ENCODE data around the gene CDC42BPG.

Gene CDC42BPG

DNA sequence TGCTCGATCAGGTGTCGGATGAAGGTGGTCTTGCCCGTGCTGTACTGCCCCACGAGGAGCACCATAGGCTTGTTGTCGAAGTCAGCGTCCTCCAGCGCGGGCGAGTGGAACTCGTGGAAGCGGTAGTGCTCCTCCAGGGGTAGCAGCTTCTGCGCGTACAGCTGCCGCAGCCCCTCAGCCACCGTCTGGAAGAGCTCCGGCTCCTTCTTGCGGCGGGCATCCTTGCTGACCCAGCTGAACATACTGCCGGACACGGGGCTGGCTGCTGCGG is 33.7 kb upstream of the CDC42BPG start:
- DNase-seq: no peak

DNA sequence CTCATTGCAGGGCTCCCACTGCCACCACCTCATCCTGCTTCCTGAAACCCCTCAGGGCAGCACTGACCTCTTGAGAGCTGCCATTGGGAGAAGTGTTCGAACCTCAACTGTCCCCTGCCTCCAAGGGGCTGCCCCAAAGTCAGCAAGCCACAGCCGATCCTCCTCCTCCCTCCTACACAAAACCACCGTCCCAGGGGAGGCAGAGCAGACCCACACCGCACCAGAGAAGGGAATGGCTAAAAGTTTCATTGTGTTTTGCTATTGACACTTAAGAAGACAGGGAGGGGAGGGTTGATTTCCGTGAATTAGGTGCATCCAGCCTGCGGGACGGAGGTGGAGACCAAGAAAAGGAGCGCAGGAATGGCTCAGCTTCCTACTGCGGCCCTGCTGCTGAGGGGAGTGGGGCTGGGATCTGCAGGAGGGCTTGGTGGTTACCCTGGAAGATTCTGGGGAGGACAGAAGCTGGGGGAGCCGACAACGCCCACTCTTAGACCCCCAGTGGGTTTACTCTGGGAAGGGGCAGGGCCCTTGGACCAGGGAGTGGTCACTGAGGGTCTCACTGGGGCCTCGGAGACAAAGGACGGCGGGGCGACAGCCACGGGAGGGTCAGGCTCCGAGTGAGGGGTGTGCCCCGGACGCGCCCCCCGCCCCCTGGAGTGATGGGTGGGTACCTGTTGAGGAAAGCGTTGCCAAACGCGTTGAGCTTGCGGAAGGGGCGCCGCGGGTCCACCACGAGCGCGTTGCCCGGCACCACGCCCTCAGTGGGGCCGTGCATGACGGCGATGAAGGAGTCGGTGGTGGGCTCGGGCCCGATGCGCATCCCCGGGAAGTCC is 33.2 kb upstream of the CDC42BPG start:
- no peak for DNase-seq

DNA sequence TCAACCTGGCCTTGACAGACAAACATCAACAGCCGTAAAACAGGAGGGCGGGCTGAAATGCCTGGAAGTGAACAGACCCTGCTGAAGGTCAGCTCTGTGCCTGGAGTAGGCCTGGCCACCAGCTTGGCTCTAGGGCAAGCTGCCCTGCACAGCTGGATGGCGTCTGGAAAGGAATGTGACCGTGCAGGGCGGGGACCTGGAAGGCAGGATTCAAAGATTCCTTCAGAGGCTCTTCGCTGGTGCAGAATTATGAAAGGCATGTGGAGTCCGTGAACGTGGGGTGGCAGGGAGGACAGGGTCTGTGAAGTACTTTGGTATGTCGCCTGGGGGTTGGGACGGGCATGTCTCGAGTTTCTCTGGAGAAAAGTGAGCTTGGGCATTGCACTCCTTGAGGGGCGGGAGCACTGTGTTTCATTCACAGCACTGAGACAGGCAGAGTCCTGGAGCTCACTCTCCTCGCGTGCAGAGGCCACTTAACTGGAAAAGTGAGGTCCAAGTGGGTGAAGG is 32.4 kb upstream of the CDC42BPG start:
- DNase-seq: no peak

DNA sequence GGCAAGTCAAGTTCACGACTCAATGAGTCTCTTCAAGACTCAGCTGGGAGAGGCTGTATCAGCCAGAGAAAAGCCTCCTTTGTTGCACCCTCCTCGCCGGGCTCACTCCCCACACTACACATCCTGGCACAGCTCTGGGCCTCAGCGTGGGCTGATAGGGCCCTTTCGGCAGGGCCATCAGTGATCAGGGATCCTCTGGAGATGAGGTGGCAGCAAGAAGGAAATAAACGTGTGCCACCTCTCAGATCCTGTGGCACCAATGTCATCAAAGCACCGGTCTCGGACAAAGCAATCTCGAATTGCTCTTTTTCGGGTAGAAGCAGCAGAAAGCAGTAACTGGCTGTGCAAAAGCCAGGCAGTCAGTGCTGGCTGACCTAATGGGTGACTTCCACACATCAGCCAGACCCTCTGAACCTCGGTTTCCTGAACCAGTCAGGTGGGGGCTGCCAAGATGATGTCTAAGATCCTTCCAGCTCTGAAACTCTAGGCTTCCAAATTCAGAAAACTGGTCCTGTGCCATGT is 31.8 kb upstream of the CDC42BPG start:
- DNase-seq: no peak

DNA sequence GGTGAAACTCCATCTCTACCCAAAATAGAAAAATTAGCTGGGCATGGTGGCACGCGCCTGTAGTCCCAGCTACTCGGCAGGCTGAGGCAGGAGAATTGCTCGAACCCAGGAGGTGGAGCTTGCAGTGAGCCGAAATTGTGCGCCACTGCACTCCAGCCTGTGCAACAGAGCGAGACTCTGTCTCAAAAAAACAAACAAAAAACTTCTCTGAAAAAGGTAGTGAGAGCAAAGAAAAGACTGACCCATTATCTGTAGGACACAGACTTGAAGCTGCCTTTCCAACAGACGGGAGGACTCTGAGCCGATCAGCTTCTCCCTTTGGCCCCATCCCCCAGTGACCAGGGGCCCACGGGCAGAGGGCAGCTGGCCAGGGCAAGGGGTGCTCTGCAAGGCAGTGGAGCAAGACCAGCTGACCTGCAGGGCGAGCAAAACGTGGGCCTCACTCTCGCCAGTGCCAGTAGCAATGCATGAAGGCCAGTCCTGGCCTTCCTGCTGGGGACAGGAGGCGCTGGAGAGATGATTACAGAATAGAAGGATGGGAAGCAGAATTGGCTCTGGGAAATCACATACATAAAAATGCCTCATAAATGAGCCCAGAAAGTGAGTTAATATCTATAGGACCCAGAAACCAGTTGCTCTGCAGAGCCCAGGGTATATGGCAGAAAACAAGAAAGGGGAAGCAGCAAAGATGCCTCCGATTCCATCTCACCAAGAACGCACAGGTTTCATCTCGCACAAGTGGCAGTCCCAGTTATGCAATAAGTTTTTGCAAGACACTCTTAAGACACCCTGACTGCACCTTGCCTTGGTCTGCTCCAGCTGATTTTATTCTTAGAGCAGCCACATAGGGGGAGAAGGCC is 31.1 kb upstream of the CDC42BPG start:
- DNase-seq: no peak

DNA sequence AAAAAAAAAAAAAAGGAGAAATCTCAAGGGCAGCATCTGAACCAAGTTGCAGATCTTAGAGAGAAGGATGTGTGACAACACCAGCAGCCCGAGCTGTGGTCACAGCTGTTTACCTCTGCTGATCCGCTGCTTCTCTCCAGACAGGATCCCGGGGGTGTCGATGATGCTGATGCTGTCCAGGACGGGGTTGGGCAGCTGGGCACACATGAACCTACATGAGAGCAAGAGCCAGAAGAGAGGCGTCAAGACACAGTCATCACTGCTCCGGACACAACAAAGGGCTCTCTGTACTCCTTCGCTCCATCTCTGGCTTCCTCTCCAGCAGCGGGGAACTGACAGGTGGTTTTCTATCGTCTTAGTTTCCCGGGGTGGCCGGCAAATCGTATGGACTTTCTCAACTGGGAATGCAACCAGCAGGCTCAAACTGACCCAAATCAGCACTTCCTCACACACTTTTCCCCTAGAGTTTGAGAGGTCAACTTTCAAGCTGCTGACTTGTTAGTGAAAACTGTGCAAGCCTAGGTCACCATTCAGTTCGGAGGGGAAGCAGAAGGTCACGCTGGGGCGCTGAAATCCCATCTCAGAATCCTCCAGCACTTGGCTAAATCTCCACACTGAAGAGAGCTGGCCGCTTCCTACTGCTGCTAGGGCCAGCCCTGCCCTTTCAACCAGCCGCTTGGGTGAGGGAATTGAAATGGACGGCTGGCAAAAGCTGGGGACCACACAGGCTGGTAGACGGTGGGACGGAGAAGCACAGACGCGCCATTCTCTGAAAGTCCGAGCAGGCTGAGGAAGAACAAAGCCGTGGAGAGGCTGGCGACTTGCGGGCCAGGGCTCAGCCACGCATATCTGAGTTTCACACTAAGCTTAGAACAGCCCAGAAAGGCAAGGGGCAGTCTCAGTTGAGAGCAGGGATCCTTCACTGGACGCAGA is 30.1 kb upstream of the CDC42BPG start:
- DNase-seq: no peak

DNA sequence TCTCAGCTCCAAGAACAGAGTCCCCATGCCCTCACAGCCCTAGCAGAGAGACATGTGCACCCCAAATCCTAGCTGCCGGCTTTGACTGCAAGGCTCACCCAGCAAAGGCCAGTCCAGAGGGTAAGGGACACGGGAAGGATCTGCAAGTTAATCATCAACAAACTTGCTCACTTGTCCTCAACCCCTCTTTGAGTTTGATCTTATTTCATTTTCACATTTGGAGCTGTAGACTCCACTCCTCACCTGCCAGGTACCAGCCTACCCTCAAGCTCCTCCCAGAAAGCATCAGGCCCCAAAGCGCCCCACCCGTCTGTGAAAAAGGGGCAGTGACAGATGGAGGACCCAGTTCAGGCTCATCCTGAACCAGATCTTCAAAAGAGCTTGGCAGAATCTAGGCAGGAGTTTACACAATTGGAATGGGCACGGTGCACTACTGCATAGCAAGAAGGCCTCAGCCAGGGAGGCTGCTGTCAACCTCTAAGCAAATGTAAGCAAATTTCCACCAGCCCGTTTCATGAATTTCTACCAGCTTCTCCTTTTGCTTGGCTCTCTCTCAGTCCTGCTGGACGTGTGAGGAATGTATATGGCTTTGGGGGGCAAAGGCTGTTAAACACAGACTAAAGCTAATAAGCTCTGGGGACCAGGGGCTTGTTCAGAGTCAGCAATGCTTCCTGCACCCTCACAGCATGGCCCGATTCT is 28.5 kb upstream of the CDC42BPG start:
- no peak for DNase-seq

DNA sequence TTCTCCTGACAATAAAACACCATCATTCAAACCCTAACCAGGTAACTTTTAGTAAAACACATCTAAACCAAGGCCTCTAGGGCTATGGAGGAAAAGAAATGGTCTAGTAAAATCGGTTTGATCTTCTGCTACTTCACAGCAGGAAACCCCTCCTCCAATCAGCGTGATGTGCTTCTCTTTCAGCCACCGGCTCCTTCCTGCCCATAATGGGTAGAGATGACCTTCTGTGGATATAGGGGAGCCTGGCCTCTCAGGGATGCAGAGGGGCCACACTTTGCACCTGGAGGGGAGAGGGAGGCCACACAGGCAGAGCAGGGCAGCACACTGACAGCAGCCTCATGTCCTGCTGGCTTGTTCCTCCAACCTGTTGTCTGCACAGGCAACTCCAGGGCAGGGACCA is 27.0 kb upstream of the CDC42BPG start:
- DNase-seq: no peak

DNA sequence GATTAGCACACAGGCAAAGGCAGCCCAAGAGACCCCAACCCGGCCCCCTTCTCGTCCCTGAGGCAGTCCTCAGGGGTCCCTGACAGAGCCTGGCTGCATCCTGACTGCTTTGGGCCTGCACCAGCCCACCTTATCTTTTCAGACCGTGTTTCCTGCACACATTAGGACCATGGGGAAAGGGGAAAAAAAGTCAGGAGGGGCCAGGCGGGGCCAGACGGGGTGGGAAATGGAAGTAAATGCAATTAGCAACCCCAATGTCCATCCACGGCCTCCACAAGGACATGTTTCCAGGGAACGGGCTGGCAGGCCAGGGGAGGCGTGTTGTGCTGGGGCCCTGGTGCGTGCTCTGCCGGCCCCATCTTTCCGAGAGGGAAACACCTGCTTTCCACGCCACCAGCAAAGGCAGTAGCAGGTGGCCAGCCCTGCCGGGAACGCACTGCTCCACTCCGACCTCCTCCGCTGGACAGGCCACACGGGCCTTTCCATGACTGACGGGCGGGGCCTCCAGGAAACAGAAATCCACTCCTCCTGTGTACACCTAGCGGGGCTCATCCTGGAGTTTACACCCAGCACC is 26.5 kb upstream of the CDC42BPG start:
- DNase-seq: no peak

DNA sequence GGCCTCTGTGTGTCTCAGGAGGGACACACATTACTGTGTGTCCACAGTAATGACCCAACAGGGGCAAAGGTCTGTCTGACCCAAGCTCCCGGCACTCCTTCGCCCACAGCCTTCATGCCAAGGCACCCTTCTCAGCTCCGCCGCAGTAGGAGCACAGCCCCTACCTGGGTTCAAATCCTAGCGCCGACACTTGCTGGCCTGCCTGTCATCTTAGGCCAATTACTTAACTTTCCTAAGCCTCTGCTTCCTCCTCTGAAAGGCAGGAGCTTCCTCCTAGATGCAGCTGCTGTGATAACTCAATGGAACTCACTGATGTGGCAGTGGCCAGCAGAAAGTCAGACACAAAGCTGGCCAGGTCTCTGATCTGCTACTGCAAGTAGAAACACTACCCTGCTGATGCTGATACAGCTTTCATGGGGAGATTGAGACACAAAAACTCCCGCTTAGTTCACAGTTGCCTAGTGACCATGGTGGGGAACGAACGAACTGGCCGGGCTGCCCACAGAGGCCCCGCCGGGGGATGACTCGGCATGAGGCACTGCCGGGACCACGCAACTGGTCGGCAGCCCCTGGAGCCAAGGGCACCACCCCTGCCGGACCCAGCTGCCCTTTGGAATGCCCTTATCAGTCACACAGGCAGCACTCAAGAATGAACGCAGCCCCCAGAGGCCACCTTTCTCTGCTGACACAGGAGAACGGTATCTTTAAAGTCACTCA is 25.9 kb upstream of the CDC42BPG start:
- DNase-seq: no peak

DNA sequence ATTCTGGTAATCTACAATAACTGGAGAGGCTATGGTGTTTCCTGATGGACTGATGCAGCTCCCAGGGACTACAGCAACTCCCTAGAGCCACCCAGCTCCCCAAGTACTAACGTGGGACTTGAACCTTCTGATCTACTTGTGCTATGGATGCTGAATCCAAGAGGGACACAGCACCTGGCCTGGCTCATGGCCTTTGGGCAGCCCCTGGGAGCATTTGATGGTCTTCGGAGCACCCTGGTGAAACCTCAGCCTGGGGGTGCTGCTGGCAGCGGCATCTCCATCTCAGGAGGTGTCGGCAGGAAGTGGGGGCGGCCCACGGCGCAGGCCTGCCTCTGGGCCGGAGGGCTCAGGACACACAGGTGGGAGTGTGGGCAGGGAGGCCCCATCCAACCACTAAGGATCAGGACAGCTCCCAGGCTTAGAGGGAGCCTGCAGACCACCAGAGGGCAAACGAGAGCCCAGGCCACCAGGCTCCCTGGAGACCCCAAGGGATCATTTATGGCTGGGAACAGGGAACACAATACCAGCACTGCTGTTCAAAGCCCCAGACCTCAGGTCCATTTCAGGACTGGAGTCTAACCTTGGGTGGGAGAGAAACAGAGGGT is 25.2 kb upstream of the CDC42BPG start:
- no peak for DNase-seq

DNA sequence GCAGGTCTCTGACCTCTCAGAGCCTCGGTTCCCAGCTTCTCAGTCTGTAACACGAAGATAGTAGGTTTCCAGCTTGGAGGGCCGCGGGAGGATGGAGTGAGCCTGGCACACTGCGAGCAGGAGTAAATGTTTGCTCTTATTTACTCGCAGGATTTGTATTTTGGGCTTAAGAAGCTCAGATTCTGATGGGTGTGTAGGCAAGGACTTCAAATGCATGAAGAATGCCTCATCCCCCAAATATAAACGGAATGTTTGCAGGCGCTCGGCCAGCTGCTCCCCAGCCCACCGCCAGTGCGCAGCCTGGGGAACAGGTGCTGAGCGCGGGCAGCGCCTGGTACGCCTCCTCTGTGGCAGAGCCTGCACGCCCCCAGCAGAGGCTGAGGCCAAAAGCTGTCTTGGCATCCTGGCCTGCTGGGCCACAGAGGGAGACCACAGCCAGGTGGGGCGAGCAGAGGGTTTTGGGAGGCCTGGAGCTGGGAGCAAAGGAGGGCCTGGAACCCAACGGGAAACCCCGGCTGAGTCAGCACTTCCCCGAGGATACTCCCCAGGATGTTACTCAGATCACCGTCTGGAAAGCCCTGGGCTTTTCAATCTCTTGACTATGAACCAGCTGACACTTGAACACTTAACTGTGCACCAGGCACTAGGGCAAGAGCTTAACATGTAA is 24.6 kb upstream of the CDC42BPG start:
- DNase-seq: no peak

DNA sequence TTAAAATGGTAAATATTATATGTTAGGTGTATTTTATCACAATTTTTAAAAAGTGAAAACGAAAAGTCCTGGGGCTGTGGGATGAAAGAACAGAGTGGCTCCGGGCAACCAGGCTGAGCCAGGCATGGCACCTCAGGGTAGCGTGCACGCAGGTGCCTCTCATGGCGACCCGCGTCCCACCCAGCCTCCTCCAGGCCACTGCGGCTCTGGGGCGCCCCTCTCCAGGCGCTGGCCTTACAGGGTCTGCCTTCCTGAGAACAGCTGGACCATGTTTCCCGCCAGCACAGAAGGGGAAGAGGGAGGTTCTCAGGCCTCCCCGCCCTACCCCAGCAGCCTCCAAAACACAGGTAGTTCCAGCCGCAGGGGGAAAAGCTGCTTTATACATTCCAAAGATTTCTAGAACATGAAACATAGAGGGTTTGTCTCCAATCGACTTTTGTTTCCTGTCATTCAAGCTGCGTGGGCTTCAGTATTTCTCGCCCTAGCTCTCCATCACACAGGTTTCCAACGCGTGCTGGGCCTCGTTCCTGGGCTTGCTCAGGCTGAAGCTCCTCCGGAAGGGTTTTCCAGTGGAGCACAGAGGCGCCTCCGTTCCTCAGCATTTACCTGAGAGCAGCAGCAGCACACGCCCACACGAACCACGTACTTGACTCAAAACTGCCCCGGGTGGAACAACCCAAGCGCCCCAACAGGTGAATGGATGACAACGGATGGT is 23.5 kb upstream of the CDC42BPG start:
- DNase-seq: no peak

DNA sequence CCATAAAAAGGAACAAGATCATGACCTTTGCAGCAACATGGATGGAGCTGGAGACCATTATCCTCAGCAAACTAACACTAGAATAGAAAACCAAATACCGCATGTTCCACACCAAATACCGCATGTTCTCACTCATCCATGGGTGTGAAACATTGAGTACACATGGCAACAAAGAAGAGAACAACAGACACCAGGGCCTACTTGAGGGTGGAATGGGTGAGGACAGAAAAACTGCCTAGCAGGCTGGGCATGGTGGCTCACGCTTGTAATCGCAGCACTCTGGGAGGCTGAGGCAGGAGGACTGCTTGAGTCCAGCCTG is 21.7 kb upstream of the CDC42BPG start:
- DNase-seq: no peak

DNA sequence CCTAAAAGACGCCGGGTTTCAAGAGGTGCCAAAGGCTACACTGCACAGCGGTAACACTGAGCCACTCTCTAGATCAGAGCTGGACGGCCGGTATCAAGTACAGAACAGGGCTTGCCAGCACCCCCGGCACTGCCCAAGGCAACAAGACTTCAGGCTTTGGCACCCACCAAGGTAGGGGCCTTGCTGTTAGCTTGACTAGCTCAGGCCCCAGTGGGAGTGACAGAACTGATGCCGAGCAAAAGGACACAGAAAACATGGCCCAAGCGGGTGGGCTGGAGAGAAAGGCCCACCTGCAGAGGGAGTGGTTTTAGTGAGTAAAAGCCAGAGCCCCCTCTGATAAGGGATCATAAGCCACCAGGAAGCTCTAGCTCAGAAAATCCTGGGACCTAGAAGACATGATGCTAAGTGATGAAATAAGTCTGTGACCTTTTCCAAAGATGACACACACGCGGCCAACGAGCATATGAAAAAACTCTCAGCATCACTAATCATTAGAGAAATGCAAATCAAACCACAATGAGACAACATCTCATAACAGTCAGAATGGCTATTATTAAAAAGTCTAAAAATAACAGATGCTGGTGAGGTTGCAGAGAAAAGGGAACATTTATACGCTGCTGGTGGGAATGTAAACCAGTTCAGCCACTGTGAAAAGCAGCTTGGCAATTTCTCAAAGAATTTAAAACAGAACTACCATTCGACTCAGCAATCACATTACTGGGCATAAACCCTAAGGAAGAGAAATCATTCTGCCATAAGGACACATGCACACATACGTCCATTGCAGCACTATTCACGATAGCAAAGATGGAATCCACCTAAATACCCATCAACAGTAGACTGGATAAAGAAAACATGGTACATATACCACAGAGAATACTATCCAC is 21.1 kb upstream of the CDC42BPG start:
- no peak for DNase-seq

DNA sequence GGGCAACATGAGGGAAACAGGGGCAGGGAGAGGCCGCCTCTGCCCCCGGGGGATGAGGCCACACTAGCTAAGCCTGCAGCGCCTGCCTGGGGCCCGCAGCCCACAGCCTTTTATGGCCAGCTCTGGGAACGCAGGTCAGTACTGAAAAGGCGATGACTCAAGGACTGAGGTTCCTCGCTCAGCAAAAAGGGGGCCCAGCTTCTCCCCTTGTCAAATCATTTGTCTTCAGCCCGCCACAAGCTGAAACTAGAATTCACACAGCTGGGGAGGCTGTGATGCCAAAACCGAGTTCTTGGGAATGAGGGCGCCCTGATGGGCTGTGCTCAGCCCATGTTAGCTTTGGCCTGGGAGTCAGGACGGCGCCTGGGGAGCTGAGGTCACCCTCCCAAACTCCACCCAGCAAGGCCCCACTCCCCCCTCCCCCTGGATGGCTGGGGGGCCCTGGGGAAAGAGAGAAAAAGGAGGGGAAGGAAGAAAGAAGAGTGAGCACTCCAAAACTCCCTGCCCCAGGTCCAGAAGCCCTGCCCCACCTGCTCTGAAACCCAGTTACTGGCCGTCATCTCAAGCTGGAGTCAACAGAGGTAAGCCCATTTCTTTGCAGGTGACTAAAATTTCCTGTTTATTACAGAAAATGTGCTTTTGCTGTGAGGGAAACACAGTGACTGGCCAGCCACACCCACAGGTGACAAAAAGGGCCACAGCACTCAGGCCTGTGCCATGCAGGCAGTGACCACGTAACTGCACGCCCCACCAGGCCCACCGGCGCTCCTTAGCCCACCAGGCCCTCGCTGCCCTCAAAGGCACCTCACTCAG is 20.2 kb upstream of the CDC42BPG start:
- no peak for DNase-seq

DNA sequence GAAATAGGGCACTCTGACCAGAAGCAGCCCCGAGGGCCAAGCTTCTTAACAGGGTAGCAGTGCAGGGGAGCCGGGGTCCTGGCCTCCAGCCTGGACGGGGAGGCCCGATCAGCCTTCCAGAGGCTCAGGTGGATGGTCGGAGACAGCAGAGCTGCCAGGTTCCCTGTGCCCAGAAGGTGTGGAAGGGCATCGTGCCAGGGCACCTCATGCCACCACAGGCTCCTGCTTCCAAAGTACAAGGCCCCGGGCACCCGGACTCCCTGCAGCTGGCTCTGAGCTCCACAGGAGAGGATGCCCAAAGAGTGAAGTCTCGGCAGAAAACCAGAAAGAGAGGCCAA is 19.7 kb upstream of the CDC42BPG start:
- no peak for DNase-seq
